HG03045 (cell line): Measurements from ENCODE around the gene PLPP2.

ENCODE experiments used
- ATAC-seq: cut with Tn5 transposase; IDR thresholded peaks from one replicate; pipeline ENCODE4 v1.9.1; 2021; ENCODE audit warnings: mild to moderate bottlenecking, moderate library complexity; ENCODE audit not compliant: unreplicated experiment

The PLPP2 gene

GRCh38 chr19:291006-291521, at the start of gene PLPP2:
Gene PLPP2, minus strand, starts transcription at chr19:291403. Its CDS starts 67 bp downstream, at chr19:291336.
- no peak for ATAC-seq

- no peak for ATAC-seq
Measured at GRCh38 chr19:340620-341385, 49.6 kb upstream of the PLPP2 start.

- no peak for ATAC-seq
Measured at GRCh38 chr19:339262-339887, 48.2 kb upstream of the PLPP2 start.

GRCh38 chr19:338421-338820, 47.2 kb upstream of the PLPP2 start:
- ATAC-seq, result no peak

GRCh38 chr19:336067-336614, 44.9 kb upstream of the PLPP2 start:
- ATAC-seq, result no peak

GRCh38 chr19:335486-336066, 44.4 kb upstream of the PLPP2 start:
- ATAC-seq, result no peak

GRCh38 chr19:335072-335471, 43.9 kb upstream of the PLPP2 start:
- ATAC-seq, result no peak

GRCh38 chr19:334296-335071, 43.3 kb upstream of the PLPP2 start:
- no peak for ATAC-seq

- no peak for ATAC-seq
Measured at GRCh38 chr19:330503-330902, 39.3 kb upstream of the PLPP2 start.

- ATAC-seq, result no peak
Measured at GRCh38 chr19:329876-330275, 38.7 kb upstream of the PLPP2 start.

- no peak for ATAC-seq
Measured at GRCh38 chr19:328025-328505, 36.9 kb upstream of the PLPP2 start.

GRCh38 chr19:327291-328024, 36.3 kb upstream of the PLPP2 start:
- no peak for ATAC-seq

GRCh38 chr19:326871-327270, 35.7 kb upstream of the PLPP2 start:
- ATAC-seq, result no peak

- no peak for ATAC-seq
Measured at GRCh38 chr19:325937-326565, 34.8 kb upstream of the PLPP2 start.

GRCh38 chr19:325173-325936, 34.2 kb upstream of the PLPP2 start:
- ATAC-seq, result no peak

GRCh38 chr19:324716-325115, 33.5 kb upstream of the PLPP2 start:
- ATAC-seq, result no peak

GRCh38 chr19:322616-323015, 31.4 kb upstream of the PLPP2 start:
- no peak for ATAC-seq

GRCh38 chr19:318509-318774, 27.2 kb upstream of the PLPP2 start:
- no peak for ATAC-seq
